Nephron (organoid): ENCODE measurements around the gene PACS1.

Source experiments
- H3K27ac Mint-ChIP-seq, 3 experiments: 2 replicates each; pipeline ENCODE4 v1.8.0; 2020; ENCODE audit warnings: mixed read lengths in 3 of 3, mild to moderate bottlenecking in 2 of 3, moderate library complexity in 1 of 3
- H3K27me3 Mint-ChIP-seq: 2 replicates; pipeline ENCODE4 v1.8.0; 2021; ENCODE audit warnings: low read depth, mild to moderate bottlenecking, moderate library complexity, mixed read lengths
- H3K36me3 Mint-ChIP-seq: 2 replicates; pipeline ENCODE4 v1.8.0; 2020; ENCODE audit warnings: low read depth, mixed read lengths
- H3K4me1 Mint-ChIP-seq: 2 replicates; pipeline ENCODE4 v1.8.0; 2020; ENCODE audit warnings: mixed read lengths
- H3K4me3 Mint-ChIP-seq, 3 experiments: 2 replicates each; pipeline ENCODE4 v1.8.0; 2020; ENCODE audit warnings: mild to moderate bottlenecking in 3 of 3, mixed read lengths in 3 of 3, moderate library complexity in 2 of 3
- H3K9me3 Mint-ChIP-seq: 2 replicates; pipeline ENCODE4 v1.8.0; 2020; ENCODE audit warnings: mixed read lengths
- TF ChIP-seq, protein P1 (sequence below), 3 experiments: fragments of 200-600 bp; sonication (generic); IDR thresholded peaks; one replicate each; pipeline ENCODE4 v1.5.0; 2021; ENCODE audit warnings: antibody characterized with exemption in 3 of 3; ENCODE audit not compliant: unreplicated experiment in 3 of 3

Gene PACS1

DNA sequence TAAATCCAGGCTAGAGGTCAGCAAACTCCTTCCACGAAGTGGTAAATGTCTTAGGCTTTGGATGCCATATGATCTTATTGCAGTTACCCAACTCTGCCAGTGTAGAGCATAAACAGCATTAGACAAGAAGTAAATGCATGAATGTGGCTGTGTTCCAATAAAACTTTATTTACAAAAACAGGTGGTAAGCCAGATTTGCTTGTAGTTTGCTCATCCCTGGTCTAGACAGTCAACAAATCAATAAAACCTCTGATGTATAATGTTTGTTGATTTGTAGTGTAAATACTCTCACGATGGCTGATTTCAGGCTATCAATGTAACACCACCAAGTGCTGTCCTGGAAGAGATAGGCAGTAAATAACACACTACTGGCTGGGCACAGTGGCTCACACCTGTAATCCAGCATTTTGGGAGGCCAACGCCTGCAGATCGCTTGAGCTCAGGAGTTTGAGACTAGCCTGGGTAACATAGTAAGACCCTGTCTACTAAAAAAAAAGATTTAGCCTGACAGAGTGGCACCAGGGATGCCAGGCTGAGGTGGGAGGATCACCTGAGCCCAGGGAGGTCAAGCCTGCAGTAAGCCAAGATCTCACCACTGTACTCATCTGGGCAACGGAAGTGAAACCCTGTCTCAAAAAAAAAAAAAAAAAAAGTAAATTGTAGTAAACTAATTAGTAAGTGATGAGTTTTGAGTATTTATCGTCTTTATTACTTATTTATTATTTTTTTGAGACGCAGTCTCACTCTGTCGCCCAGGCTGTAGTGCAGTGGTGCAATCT, 36.9 kb upstream of the PACS1 start:
- Mint-ChIP-seq H3K4me3 (no peak overlapping the region), H3K9me3 (peaks cover 11% of the 10 kb centered on the region), H3K27me3 (peaks cover 16% of the 10 kb centered on the region), H3K27ac (no peak overlapping the region), H3K4me1 (no peaks in the 10 kb centered on the region), H3K36me3 (no peaks in the 10 kb centered on the region)
- TF ChIP-seq, protein P1, sequence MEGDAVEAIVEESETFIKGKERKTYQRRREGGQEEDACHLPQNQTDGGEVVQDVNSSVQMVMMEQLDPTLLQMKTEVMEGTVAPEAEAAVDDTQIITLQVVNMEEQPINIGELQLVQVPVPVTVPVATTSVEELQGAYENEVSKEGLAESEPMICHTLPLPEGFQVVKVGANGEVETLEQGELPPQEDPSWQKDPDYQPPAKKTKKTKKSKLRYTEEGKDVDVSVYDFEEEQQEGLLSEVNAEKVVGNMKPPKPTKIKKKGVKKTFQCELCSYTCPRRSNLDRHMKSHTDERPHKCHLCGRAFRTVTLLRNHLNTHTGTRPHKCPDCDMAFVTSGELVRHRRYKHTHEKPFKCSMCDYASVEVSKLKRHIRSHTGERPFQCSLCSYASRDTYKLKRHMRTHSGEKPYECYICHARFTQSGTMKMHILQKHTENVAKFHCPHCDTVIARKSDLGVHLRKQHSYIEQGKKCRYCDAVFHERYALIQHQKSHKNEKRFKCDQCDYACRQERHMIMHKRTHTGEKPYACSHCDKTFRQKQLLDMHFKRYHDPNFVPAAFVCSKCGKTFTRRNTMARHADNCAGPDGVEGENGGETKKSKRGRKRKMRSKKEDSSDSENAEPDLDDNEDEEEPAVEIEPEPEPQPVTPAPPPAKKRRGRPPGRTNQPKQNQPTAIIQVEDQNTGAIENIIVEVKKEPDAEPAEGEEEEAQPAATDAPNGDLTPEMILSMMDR (IDR thresholded peaks at IDR 0.05; ENCODE audit: unreplicated experiment in 3 of 3): no peak

DNA sequence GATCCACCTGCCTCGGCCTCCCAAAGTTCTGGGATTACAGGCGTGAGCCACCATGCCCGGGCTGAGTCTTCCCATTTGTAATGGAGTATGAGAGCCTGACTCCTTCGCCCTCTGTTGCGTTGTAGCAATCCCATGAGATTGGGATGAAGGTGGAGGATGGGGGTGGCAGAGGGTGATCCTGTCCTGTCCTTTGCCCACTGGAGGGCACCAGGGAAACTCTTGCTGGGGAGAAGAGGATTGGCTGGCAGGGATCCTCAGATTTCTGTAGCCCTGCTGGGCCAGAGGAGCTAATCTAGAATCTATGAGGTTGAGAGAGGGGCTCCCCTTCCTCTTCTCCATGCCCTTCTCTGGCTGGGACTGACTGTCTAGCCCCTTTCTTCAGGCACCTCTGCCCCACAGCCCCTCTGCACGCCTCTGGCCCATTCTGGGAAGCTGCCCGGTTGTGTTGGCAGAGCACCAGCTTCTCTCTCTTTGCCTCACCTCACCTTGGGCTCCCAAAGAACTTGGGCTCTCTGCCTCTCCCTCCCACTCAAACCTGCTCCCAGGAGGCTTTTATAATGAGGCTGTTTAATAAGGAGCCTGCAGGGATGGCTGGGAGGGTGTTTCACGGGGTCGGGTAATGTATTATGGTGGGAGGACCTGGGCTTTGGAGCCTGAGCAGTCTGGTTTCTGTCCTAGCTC, 34.3 kb upstream of the PACS1 start:
- Mint-ChIP-seq H3K4me3 (no peak overlapping the region), H3K9me3 (peaks cover 11% of the 10 kb centered on the region), H3K36me3 (no peaks in the 10 kb centered on the region), H3K27ac (no peak overlapping the region), H3K27me3 (peaks cover 10% of the 10 kb centered on the region), H3K4me1 (no peaks in the 10 kb centered on the region)
- TF ChIP-seq, protein P1 (IDR thresholded peaks at IDR 0.05; ENCODE audit: unreplicated experiment in 3 of 3): no peak

DNA sequence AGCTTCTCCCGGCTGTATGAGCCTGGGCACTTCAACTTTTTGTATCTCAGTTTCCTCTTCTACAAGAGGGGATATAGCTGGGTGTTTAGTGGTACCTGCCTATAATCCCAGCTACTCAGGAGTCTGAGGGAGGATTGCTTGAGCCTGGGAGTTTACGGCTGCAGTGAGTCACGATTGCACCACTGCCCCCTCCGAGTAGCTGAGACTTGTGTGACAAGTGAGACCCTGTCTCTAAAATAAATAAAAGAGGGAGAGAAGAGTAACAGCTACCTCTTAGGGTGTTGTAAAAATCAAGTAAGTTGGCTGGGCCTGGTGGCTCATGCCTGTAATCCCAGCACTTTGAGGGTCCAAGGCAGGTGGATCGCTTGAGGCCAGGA, 33.8 kb upstream of the PACS1 start:
- Mint-ChIP-seq H3K36me3 (no peaks in the 10 kb centered on the region), H3K27ac (no peak overlapping the region), H3K27me3 (peaks cover 7% of the 10 kb centered on the region), H3K4me3 (no peak overlapping the region), H3K9me3 (peaks cover 11% of the 10 kb centered on the region), H3K4me1 (no peaks in the 10 kb centered on the region)
- TF ChIP-seq, protein P1 (IDR thresholded peaks at IDR 0.05; ENCODE audit: unreplicated experiment in 3 of 3): no peak

DNA sequence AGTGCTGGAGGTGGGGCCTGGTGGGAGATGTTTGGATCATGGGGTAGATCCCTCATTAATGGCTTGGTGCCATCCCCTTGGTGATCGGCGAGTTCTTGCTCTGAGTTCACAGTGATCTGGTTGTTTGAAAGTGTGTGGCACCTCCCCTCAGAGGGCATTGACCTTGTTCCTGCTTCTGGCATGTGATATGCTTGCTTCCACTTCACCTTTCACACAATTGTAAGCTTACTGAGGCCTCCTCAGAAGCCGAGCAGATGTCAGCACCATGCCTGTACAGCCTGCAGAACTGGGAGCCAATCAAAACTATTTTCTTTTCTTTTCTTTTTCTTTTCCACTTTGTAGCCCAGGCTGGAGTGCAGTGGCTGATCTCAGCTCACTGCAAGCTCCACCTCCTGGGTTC, 32.7 kb upstream of the PACS1 start:
- Mint-ChIP-seq H3K9me3 (peaks cover 11% of the 10 kb centered on the region), H3K27ac (no peak overlapping the region), H3K27me3 (peaks cover 7% of the 10 kb centered on the region), H3K4me3 (no peak overlapping the region), H3K4me1 (no peaks in the 10 kb centered on the region), H3K36me3 (no peaks in the 10 kb centered on the region)
- TF ChIP-seq, protein P1 (IDR thresholded peaks at IDR 0.05; ENCODE audit: unreplicated experiment in 3 of 3): no peak

DNA sequence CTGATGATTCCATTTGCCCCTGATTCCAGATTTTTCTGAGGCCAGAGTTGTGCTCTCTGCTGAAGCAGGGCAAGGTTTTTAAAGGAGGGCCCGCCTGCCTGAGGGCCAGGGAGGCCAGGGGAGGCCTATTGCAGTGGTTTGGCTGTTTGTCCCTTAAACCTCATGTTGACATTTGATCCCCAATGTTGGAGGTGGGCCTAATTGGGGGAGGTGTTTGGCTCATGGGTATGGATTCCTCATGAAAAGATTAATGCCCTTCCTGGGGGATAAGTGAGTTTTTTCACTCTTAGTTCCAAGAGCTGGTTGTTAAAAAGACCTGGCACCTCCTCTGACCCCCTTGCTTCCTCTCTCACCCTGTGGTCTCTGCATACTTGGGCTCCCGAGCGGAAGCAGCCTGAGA, 30.3 kb upstream of the PACS1 start:
- Mint-ChIP-seq H3K4me3 (no peak overlapping the region), H3K4me1 (no peaks in the 10 kb centered on the region), H3K27me3 (peaks cover 7% of the 10 kb centered on the region), H3K9me3 (peaks cover 11% of the 10 kb centered on the region), H3K27ac (no peak overlapping the region), H3K36me3 (no peaks in the 10 kb centered on the region)
- TF ChIP-seq, protein P1 (IDR thresholded peaks at IDR 0.05; ENCODE audit: unreplicated experiment in 3 of 3): no peak
